Activated CD4-positive, alpha-beta T cell treated with anti-CD3 and anti-CD28 coated beads, Interleukin-2, amount 50 U/mL, for 4 hours (primary cell): Measurements from ENCODE around the gene GSAP.

ENCODE experiments used
- DNase-seq, 2 experiments: peaks; one replicate each; pipeline ENCODE4 v3.0.0-alpha.2; 2020

Gene GSAP

GRCh38 chr7:77434570-77435275, 18.6 kb upstream of the GSAP start:
- DNase-seq = no peak

- no peak for DNase-seq
These were observed 17.8 kb upstream of the GSAP start for GRCh38 chr7:77433901-77434300.

GRCh38 chr7:77430927-77431326, 14.8 kb upstream of the GSAP start:
- no peak for DNase-seq

- no peak for DNase-seq
These were observed 12.7 kb upstream of the GSAP start for GRCh38 chr7:77428777-77429231.

GRCh38 chr7:77427996-77428603, 12.0 kb upstream of the GSAP start:
- no peak for DNase-seq

- DNase-seq = no peak
These were observed 10.4 kb upstream of the GSAP start for GRCh38 chr7:77426521-77427051.

- no peak for DNase-seq
These were observed 9.9 kb upstream of the GSAP start for GRCh38 chr7:77426052-77426404.

GRCh38 chr7:77425101-77426051, 9.2 kb upstream of the GSAP start:
- no peak for DNase-seq

- DNase-seq = no peak
These were observed 6.4 kb upstream of the GSAP start for GRCh38 chr7:77422500-77422899.

GRCh38 chr7:77420986-77421672, 5.0 kb upstream of the GSAP start:
- DNase-seq = no peak

- DNase-seq = no peak
These were observed 4.3 kb upstream of the GSAP start for GRCh38 chr7:77420438-77420837.

GRCh38 chr7:77419102-77419501, 3.0 kb upstream of the GSAP start:
- DNase-seq = no peak

- no peak for DNase-seq
These were observed 1.7 kb upstream of the GSAP start for GRCh38 chr7:77417801-77418200.

- DNase-seq = no peak
These were observed 647 bp upstream of the GSAP start for GRCh38 chr7:77416621-77417371.

- DNase-seq = no peak
These were observed 700 bp downstream of the GSAP start for GRCh38 chr7:77415476-77415822.

GRCh38 chr7:77413861-77414424, 2.2 kb downstream of the GSAP start:
- DNase-seq = no peak

GRCh38 chr7:77413128-77413527, 3.0 kb downstream of the GSAP start:
- DNase-seq = no peak

- DNase-seq = no peak
These were observed 6.2 kb downstream of the GSAP start for GRCh38 chr7:77409739-77410547.

GRCh38 chr7:77409005-77409738, 7.0 kb downstream of the GSAP start:
- no peak for DNase-seq

GRCh38 chr7:77407906-77408305, 8.2 kb downstream of the GSAP start:
- DNase-seq = no peak
